ENCODE data around the gene TBC1D13.
A peak's percentile ranks its signal among the peaks of the same experiment; 100 is the strongest.
"Not testable (repeated sequence)": the region's sequence is repeated elsewhere in the genome, so short reads cannot be mapped to it uniquely, and the experiment has no call there.

The TBC1D13 gene

DNA sequence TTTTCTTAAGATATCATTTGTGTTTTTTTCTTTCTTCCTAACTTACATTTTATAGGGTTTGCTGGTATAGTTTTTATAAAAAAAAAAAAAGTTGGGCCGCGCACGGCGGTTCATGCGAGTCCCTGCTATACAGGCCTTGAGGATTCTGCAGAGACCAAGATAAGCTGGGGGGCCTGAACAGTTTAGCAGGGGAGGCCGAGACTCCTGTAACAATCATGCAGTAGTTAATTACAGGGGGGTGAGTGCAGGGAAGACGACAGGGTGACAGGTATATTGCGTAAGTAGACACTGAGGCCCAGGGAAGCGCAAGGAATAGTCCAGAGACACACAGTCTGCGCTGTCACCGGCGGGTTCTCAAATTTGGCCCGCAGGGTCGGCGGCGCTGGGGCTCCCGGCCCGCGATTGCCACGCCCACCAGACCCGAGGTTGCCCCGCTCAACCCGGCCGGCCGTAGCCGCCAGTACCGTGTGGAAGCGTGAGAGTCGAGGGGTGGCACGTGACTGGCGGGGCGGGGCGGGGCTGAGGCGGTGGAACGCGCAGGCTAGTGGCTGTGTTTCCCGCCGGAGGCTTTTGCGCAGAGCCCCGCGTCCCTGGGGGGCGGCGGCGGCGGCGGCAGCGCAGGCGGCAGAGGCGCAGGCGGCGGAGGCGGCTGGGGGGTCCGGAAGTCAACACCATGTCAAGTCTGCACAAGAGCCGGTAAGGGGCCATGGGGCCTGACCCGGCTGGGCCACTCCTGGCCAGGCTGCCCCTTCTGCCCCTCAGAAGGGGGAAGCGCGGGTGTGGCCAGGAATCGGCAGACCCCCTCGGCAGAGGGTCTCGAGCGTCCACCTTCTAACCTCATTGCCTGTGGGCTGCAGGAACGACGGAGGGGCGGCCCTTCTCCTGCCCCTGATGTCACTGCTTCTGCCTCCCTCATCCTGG lies at the start of gene TBC1D13:
TSS of gene TBC1D13 (plus strand) at position 573 of the 921 bp plus-strand sequence. CDS start at position 674, 101 bp downstream.
- DNase-seq (ENCODE audit: low spot score) = peak; percentile 88

GRCh38 chr9:128742401-128742800 lies 44.7 kb upstream of the TBC1D13 start:
- no peak for DNase-seq (ENCODE audit: low spot score)

DNA sequence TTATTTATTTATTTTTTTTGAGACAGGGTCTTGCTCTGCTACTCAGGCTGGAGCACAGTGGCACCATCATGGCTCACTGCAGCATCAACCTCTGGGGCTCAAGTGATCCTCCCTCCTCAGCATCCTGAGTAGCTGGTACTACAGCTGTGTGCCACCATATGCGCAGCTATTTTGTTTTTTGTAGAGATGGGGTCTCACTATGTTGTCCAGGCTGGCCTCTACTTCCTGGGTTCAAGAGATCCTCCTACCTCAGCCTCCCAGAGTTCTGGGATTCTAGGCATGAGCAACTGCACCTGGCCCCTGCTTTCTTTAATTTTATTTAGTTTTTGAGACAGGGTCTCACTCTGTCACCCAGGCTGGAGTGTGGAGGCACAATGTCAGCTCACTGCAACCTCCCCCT lies 43.6 kb upstream of the TBC1D13 start:
- DNase-seq (ENCODE audit: low spot score) = no peak

DNA sequence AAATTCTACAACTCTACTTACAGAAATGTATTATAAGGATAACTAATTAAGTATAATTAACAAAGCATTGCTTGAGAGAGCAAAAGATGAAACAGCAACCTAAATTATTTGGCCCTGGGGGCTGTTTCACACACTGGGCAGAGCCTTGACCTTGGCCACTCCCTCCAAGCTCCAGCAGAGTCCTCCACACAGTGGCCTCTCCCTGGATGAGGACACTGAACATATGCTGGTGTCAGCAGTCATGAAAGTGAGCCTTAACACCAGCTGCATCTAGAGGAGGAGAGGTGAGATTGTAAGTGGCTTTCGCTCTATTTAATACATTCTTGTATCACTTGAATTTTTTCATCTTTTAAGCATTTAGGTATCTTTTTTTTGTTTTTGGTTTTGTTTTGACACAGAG lies 39.8 kb upstream of the TBC1D13 start:
- no peak for DNase-seq (ENCODE audit: low spot score)

DNA sequence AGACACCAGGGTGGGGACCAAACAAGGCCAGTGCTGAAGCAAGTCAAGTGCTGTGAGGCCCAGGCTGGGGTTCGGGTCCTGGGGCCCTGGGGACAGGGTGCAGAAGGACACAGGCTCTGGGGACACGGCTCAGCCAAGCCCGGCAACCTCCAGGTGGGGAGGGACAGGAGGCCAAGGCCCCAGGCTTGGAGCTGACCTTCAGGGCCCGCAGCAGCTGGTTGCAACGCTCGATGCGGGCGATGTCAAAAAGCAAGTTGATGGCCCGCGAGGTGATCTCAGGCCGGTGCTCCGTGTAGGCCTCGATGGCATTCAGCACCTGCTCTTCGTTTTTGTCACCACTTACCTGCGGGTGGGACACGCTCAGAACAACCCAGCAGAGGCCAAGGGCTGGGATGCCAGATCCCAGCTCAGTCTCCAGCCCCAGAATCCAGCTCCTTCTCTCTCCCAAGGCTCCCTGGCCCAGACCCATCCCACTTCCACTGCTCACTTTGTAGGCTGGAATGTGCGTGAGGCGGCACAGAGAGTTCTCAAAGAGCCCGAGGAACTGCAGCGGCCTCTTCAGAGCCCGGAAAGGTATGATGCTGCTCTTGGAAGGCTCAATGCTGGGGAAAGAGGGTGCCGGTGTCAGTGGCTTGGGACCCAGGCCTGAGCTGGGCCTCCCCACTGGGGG lies 36.0 kb upstream of the TBC1D13 start:
- DNase-seq (ENCODE audit: low spot score) = no peak

GRCh38 chr9:128753627-128754026 lies 33.4 kb upstream of the TBC1D13 start:
- DNase-seq (ENCODE audit: low spot score) = no peak

- DNase-seq (ENCODE audit: low spot score) = no peak
Measured at GRCh38 chr9:128757602-128758001, 29.5 kb upstream of the TBC1D13 start.

DNA sequence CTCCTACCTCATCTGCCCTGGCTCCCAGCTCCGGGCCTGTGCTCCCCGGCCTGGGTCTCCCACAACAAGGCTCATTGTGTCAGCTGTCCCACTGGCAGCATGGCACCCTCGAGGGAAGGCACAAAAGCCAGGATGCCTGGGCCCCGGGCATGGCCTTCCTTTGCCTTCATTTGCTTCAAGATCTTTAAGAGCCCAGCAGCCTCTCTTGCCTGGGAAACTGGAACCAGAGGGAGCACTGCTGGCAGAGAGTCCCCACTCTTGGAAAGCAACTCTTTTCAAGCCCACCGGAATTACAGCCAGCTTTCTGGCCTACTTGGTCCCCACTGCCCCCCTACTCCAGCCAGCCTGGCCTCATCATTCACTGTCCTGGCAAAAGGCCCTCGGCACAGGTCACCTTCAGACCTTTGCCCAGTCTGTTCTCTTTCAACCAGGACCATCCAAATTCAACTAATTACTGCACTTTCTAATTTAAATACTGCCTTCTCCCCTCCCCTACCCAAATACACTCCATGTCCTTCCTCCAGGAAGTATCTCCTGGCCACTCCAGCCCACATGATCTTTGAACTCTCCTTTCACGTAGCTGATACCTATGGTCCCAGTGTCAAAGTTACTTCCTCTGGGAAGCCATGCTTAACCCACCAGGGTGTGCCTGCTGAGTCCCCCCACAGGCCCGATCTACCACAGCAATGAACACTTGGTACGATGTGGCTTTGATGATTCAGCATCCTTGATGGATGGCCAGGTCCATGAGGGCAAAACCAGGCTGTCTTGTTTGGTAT lies 24.2 kb upstream of the TBC1D13 start:
- DNase-seq (ENCODE audit: low spot score) = no peak

GRCh38 chr9:128764361-128764760 lies 22.7 kb upstream of the TBC1D13 start:
- no peak for DNase-seq (ENCODE audit: low spot score)

DNA sequence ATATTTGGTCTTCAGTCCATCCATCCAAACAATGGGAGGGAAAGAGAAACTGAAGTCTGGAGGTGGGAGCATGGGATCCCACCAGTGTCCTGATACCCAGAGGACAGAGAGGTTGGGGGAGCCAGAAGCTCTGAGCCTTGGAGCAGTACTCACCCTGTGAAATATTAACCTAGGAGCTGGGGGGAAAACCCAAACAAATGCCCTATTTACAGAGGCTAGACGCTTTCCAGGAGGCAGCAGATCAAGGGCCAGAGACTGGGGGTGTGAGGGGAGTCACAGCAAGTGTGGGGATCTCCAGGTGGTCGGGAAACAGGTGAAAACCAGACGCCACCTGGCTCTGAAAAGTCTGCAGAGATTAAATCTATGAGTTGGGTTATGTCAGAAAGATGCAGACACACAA lies 21.6 kb upstream of the TBC1D13 start:
- DNase-seq (ENCODE audit: low spot score) = no peak

GRCh38 chr9:128768606-128769005 lies 18.4 kb upstream of the TBC1D13 start:
- no peak for DNase-seq (ENCODE audit: low spot score)

GRCh38 chr9:128770286-128771030 lies 16.6 kb upstream of the TBC1D13 start:
- no peak for DNase-seq (ENCODE audit: low spot score)

GRCh38 chr9:128771094-128771721 lies 15.8 kb upstream of the TBC1D13 start:
- DNase-seq (ENCODE audit: low spot score) = peak; percentile 7

GRCh38 chr9:128771745-128772519 lies 15.1 kb upstream of the TBC1D13 start, which contains the start of gene ZER1:
TSS of gene ZER1 (minus strand) at chr9:128771927. CDS start at chr9:128755565, 16,362 bp downstream.
- DNase-seq (ENCODE audit: low spot score) = peak; percentile 90

- no peak for DNase-seq (ENCODE audit: low spot score)
Measured at GRCh38 chr9:128773049-128773448, 14.0 kb upstream of the TBC1D13 start.

DNA sequence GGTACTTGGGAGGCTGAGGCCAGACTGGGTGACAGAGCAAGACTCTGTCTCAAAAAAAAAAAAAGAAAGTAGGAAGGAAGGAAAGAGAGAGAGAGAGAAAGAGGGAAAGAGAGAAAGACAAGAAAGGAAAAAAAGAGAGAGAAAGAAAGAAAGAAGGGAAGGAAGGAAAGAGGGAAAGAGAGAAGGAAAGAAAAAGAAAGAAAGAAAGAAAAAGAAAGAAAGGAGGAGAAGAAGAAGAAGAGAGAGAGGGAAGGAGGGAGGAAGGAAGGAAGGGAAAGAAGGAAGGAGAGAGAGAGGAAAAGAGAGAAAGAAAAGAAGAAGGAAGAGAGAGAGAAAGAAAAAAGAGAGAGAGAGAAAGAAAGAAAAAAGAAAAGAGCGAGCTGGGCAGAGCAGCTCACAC lies 12.2 kb upstream of the TBC1D13 start:
- DNase-seq (ENCODE audit: low spot score) = no peak

DNA sequence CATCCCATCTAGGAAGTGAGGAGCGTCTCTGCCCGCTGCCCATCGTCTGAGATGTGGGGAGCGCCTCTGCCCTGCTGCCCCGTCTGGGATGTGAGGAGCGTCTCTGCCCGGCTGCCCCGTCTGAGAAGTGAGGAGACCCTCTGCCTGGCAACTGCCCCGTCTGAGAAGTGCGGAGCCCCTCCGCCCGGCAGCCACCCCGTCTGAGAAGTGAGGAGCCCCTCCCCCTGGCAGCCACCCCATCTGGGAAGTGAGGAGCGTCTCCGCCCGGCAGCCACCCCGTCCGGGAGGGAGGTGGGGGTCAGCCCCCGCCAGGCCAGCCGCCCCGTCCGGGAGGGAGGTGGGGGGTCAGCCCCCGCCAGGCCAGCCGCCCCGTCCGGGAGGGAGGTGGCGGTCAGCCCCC lies 7.0 kb upstream of the TBC1D13 start:
- not testable (repeated sequence) for DNase-seq (ENCODE audit: low spot score)

DNA sequence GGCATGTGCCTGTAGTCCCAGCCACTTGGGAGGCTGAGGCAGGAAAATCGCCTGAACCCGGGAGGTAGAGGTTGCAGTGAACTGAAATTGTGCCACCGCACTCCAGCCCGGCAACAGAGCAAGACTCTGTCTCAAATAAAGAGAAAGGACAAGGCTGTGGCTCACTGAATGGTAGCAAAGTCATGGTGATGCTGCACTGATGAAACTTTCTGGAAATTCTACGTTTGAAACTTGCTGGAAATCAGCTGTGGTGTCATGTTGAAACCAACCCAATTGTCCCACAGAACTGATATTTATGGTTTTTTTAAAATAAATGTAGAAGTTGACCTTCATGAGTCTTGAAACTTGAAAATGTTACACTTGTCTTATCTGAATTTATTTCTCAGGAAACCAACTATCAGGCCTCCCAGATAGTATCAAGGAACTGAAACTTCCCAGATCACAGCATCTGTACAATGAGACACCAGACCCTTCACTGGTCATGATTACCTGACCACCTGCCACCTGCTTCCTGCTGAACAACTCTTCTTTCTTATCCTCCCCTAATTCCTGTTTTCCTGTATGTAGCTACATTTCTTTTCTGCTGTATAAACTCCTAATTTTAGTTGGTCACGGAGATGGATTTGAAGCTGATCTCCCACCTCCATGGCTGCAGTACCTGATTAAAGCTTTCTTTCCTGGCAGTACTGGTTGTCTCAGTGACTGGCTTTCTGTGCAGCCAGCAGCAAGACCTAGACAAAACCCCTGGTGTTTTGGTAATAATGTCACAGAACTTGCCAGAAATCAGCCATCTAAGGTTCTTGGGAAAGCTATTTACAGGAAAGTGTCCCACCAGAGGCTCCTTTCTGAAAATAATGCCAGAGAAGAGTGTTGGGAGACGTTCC lies 5.6 kb upstream of the TBC1D13 start:
- DNase-seq (ENCODE audit: low spot score) = no peak

DNA sequence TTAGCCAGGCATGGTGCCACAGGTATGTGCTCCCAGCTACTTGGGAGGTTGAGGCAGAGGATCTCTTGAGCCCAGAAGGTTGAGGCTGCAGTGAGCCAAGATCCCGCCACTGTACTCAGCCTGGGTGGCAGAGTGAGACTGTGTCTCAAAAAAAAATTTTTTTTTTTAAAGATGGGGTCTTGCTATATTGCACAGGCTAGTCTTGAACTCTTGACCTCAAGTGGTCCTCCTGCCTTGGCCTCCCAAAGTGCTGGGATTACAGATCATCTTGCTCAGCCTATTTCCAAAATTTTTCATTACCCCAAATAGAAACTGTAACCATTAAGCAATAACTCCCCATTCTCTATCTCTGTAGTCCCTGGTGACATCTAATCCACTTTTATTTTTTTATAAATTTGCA lies 4.4 kb upstream of the TBC1D13 start:
- DNase-seq (ENCODE audit: low spot score) = no peak

Data from CD4-positive, alpha-beta T cell treated with Interleukin-15 for 4 hours (primary cell).